Stimulated activated CD4-positive, alpha-beta T cell treated with anti-CD3 and anti-CD28 coated beads, Interleukin-2, amount 100 ng/mL, for 24 hours (primary cell): ENCODE data around the gene MS4A10.

ENCODE experiments used
- DNase-seq, 2 donors: peaks; one replicate each; pipeline ENCODE4 v3.0.0-alpha.2; 2020

MS4A10 gene

DNA sequence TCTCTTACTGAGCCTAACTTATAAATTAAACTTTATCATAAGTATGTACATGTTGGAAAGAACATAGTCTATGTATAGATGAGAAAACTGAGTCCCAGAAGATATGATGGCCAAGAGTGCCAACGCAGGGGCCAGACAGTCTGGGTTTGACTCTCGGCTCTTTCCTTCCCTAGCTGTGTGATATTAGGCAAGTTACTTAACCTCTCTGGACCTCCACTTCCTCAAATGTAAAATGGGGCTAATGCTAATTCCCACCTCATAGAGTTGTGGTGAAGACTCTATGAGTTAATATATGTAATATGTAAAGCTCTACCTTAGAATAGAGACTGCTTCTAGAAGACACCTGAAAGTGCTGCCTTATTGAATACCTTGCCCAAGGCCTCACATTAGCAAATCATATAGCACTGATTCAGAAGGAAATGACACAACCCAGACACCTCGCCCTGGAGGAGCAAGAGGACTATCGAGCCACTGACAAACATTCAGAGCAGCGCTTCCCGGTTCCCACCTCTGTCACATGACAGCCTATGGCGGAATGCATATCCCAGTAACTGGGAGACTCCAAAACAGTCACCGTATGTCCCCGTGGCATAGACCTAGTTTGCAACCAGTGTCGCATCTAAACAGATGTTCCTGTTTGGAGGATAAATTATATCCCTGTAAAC is 45.5 kb downstream of the MS4A10 start:
- DNase-seq: no peak

DNA sequence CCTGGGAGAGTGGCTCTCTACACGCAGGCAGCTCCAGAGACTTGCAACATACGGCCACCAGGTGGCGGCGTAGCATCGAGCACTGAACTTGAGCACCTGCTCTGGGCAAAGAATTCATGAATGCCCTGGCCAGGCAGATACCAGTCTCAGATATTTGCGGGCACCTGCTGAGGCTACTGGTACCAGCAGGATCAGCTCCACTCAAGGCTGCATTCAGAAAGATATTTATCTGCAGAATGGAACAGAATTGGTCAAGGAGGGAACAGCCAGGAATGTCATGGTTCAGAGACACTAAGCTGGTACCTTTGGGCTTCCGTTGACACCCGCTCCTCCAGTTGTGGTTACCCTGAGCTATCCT is 46.0 kb downstream of the MS4A10 start:
- DNase-seq: peak; percentile 82 to 85

DNA sequence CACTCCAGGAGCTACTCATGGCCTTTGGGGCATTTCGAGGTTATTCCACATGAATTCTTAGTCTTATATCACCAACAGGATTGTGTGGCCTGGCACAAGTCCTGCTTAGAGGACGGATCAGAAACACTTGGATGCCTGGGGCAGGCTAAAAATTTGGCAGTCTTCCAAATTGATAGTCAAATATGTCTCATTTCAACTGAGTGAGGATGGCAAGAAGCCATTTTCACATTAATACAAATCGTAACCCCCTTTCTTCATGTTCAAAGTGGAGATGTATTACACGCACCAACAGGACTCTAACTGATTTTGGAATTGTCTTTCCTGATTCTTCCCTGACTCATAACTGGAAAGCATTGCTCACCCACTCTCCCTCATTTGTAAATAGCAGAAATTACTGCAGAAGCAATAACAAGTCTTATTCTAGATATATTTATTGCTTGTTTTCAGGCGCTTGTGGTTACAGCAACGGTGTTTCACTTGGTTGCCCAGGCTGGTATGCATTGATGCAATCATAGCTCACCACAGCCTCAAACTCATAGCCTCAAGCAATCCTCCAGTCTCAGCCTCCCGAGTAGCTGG is 46.5 kb downstream of the MS4A10 start:
- no peak for DNase-seq

DNA sequence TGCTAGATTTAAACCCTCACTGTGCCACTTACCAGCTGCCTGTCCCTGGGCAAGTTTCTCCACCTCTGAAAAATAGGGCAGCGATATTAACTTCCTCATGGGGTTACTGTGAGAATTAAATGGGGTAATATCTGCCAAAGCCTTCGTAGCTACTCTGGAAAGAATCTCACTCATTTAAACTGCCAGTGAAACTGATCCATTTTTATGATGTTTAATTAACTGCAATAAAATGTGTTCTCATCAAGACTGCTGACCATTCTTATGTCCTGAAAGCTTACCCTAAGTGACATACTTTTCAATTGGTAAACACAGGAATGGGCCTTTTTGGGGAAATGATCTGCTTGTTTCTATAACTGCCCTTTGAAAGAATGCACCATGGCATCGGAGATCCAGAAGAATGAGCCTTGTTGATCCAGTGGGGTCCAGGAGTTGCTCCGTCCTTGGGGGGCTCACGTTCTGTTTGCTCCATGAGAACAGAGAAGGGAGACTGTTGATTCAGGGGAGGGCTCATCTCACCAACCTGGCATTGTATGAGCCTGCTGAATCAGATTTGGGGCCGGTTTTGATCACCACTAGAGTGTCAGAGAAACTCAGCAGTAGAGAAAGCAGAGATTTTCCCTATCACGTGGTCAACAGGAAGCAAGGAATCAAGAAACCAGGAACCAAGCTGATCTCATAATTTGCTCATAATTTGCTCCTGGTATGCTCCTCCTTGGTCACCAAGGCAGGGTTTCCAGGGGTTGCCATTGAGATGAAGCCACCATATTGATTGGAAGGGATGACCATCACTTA is 49.8 kb downstream of the MS4A10 start:
- DNase-seq: no peak

DNA sequence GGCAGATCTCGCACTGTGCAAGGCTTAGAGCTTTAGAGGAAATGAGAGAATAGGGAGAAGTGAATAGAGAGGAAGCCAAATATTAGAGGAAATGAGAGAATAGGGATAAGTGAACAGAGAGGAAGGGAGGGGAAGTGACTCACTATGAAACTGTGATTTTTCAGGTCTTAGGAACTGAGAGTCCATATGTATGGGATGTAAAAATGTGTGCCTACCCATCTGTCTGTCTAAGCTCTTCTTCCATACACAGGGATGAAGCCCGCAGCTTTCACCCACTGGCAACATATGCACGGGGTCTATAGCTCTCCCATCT is 50.4 kb downstream of the MS4A10 start:
- no peak for DNase-seq

DNA sequence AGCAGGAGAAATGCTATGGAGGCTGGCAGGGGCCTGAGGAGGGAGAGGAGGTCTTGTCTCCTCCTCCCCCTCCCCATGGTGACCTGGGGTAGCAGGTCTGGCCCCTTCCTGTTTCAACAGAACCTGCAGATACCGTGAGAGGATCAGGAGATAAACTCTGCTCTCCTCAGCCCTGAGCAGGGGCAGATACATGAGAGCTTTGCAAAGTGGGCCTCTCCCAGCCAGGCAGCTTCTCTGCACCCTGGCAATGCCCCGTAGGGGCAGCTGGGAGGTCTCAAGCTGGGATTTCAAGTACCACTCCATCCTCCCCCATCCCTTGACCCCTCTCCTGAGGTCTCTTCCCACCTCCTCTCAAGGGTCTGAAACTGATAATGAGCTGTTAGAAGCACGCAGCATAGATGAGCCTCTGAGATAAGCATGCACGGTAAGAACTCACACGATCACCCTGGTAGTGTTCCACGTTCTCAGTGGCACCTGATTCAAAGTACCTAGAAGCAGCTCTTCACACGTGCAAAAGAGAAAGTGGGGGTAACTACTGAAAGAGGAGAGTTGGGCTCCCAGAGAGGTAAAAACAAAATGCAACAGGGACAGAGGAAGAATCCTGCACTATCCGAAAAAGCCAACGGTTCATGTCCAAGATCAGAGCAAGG is 51.9 kb downstream of the MS4A10 start:
- DNase-seq: no peak

DNA sequence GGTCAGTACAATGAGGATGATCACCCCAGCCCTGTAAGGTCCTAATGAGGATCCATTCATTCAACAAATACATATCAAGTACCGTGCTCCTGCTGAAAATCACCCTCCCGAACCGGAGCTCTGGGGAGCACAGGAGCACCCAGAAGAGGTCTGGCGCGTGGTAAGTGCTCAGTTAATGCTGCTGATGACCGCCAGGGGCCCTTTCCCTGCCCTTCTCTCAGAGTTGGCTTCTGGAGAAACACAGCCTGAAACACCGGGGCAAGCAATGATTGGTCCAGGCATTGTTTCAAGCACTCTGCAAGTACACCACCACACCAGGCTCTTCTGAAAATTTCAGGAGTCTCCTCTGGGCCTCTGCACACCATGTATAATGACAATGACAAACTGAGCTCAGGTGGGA is 53.0 kb downstream of the MS4A10 start:
- no peak for DNase-seq

DNA sequence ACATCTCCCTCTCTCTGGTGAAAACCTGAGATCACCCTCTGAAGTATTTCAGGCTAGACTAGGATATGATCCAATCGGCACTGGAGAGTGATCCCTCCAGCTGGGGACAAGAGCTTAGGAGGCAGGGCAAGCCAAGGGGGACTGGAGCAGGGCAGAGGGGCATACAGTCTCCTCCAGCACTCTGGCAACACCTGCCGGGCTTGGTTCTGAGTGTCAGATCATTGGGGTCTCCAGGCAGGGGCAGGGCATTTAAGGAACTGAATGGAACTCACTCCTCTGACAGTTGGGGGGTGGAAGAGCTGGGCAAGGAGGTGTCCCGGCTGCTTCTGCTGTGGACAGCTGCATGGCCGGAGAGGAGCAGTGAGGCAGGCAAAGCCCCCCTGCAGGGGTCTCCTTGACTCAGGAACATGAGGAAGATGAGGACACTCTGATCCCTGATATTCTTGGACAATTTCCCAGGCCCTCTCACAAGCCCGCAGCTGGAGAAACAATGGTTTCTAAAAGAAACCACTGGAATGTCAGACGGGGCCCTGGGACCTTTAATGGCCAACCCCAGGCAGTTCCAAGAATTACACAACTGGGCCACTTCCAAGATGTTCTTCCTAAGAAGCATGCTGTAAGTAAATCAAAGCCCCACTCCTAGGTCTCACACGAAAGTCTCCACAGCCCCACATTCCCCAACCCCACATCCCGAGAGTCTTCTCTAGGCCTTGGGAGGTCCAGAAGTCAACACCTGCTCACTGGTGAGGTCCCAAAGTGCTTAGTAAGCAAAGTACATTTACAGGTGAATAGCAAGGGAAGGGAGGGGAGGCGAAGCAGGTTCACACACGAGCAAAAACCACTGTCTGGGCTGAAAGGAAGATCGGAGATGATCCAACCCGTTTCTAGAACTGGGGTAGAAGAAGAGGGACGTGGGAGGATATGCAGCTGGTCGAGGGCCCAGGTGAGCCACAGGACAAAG is 55.6 kb downstream of the MS4A10 start:
- no peak for DNase-seq

DNA sequence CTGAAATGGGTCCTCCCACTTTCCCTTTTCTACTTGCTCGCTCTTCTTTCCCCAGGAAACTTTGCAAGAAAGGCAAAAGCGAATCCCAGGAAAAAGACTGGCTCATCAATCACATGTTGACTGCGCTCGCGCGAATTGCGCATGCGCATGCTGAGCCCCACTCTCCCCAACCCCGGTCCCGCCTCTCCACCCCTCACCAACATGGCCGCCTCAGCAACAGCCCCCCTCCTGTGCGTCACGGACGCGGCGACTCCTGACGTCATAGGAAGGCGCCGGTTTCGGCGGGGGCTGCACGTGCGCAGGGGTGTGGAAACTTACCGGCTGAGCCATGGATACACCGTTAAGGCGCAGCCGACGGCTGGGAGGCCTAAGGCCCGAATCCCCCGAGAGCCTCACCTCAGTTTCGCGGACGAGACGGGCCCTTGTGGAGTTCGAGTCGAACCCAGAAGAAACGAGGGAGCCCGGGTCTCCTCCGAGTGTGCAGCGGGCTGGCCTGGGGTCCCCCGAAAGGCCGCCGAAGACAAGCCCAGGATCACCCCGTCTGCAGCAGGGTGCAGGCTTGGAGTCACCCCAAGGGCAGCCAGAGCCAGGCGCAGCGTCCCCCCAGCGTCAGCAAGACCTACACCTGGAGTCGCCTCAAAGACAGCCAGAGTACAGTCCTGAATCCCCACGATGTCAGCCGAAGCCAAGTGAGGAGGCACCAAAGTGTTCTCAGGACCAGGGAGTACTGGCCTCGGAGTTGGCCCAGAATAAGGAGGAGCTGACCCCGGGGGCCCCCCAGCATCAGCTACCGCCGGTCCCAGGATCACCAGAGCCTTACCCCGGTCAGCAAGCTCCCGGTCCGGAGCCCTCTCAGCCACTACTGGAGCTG is 56.9 kb downstream of the MS4A10 start, which contains the start of gene CCDC86:
Gene CCDC86, plus strand, starts transcription at position 317 of the 871 bp plus-strand sequence. Its CDS starts 12 bp downstream, at position 329.
- DNase-seq: peak; percentile 99

DNA sequence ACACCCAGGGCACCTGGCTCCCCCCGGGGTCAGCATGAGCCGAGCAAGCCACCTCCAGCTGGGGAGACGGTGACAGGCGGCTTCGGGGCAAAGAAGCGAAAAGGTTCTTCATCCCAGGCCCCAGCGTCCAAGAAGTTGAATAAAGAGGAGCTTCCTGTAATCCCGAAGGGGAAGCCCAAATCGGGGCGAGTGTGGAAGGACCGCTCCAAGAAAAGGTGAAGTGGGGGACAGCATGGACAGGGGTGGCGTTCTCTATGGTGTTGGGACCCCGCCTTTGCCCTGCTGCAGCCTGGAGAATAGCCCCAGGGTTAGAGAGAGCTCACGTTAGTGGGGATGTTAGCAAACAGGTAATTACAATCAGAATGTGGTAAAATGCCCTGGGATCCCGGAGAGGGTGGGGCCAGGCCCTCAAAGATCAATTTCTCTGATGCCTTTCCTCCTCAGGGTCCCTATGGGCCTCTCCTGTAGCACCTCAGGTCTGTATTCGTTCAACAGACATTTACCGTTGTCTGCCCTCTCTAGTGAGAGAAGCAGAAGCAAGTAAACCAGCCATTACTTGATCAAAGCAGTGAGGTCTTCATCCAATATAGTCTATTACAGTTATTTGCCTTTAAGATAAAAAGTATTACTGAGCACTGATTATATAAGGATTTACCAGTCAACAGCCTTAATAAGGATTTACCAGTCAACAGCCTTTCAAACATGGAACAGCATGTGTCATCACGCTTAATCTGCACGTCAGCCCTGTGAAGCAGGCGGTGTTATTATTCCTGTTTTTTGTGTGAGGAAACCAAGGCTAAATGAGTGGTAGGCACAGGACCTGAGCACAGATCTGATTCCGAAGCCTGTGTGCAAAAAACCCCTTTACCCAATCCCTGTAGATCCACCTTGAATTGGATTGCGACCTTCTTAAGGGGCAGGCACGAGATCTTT is 57.8 kb downstream of the MS4A10 start:
- no peak for DNase-seq

DNA sequence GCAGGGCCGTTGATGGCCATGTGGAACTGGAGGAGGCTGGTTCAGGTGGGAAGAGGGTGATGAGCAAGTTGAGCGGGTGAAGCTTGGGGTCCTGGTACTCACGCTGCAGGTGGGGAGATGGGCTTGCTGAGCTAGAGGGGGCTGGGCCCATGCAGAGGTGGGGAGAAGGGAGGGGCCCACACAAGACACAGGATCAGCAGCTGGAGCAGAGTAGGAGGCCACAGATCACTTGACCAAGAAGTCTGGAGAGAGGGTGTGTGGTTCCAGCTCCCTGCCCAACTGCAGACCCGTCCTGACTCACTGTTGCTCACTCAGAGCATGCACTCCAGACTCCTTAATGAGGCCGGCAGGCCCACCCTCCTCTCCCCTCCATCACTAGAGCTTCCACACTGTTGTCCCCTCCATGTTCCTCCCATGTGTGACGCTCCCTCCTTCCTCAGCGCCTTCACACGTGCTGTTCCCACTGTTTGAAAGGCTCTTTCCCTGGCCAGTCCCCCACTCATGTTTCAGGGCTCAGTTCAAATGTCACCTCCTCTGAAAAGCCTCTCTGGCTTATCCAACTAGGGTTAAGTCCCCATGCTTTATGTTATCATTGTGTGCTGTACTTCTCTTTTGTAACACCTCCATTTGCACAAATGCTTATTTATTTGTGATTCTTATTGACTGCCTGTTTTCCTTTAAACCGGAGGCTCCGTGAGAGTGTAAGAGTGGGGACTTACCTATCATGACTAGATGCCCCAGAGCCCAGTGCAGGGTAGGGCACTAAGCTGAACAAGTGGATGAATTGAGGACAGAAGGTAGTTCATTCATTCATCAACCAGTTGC is 59.1 kb downstream of the MS4A10 start:
- no peak for DNase-seq

DNA sequence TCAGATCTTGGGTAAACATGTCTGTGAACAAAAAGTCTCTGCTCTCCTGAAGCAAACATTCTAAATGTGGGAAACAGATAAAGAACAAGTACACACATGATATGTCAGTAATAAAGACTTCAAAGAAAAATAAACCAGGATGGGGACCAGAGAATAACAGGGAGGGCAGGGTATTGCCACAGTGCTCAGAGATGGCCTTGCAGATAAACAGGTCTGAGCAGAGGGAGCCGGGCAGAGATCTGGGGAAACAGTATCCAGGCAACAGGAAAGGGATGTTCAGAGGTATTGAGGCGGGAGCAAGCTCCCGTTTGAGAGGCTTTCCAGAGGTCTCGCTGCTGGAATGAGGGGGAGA is 59.7 kb downstream of the MS4A10 start:
- DNase-seq: no peak

DNA sequence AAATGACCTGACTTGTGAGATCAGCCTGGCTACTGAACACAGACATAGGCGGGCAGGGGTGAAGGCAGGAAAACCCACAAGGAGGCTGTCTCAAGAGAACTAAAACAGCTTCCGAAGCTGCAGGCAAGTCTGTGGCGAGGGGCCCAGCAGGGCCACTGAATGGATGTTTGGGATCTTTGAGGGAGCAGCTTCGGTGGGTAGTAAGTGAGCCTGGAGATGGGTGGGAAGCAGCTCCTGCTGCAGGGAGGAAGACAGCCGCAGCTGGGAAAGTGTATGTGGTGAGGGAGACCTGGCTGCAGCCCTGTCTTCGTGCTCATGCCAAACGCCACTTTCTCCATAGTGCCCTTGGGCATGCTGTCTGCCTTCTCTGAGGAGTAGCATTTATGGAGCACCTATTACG is 60.2 kb downstream of the MS4A10 start:
- no peak for DNase-seq

DNA sequence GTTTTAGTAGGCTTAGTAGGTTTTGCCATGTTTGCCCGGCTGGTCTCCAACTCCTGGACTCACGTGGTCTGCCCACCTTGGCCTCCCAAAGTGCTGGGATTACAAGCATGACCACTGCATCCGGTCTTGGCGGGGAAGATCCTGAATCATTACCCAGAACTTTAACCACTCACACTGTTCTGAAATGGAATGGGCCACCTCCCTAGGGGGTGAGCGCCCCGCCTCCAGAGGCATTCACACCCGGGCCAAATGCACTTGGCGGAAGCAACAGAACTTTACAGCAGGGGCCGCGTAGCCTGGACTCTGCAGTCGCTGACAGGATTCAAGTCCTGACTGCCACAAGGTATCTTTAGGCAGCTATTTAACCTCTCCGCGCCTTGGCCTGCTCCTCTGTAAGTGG is 62.1 kb downstream of the MS4A10 start:
- no peak for DNase-seq

DNA sequence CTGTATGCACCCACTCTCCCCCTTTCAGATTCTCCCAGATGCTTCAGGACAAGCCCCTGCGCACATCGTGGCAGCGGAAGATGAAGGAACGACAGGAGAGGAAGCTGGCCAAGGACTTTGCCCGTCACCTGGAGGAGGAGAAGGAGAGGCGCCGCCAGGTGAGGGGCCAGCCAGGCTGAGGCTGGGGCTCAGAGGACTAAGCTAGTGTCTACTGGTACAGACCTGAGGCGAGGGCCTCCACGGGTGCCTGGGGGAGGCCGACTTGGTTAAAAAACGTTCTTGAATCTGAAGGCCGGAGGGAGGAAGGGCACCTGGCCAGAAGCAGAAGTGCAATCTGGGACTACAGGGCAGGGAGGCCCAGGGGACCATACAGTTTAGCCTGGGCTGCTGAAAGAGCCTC is 62.8 kb downstream of the MS4A10 start:
- DNase-seq: no peak

DNA sequence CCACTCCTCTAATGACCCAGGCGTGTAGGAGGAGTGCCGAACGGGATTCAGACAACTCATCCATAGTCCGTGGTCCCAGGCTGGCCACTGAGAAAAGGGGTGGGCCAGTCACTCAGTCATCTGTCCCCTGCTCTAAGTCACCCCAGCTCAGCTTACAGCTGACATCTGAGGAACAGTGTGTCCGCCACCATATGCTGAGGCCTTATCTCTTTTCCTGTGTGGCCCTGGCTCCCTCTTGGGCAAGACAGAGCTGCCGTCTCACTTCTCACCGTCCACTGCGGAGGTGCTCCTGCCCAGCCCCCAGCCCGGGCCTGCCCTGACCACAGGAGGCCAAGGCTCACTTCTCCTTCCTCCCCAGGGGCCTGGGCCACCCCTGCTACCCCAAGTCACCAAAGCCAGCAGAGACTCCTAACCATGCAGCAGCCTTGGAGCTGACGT is 63.6 kb downstream of the MS4A10 start:
- DNase-seq: no peak

DNA sequence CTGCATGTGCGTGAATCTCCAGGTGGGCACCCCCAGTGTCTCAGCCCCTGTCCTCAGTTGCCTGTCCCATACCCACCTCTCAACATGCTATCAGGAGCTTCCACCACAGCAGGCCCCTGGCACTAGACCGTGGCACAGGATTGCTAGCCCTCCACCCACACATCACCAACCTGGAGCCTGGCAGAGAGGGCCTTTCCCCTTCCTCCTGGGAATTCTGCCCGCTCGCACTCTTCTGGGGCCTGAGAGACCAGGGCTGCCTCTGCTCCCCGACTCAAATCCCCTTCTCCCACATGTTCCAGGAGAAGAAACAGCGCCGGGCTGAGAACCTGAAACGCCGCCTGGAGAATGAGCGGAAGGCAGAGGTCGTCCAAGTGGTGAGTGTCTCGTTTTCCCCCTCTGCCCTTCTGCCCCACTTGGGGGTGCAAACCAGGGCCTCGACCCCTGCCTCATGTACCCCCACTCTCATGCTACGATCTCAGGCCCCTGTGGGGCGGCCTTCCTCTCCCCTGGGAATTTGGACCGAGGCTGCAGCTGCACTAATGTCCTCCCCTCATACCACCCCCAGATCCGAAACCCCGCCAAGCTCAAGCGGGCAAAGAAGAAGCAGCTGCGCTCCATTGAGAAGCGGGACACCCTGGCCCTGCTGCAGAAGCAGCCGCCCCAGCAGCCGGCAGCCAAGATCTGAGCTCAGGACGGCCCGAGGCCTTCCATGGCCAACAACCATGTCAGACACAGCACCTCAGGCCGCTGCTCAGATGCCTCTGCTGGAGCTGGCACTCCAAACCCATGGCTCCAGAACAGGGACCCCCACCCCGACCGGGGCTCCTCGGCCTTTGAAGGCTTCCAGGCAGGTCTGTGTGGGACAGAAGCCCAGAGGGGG is 64.7 kb downstream of the MS4A10 start:
- DNase-seq: no peak
